ENCODE results near the gene COMMD2.

The COMMD2 gene

DNA sequence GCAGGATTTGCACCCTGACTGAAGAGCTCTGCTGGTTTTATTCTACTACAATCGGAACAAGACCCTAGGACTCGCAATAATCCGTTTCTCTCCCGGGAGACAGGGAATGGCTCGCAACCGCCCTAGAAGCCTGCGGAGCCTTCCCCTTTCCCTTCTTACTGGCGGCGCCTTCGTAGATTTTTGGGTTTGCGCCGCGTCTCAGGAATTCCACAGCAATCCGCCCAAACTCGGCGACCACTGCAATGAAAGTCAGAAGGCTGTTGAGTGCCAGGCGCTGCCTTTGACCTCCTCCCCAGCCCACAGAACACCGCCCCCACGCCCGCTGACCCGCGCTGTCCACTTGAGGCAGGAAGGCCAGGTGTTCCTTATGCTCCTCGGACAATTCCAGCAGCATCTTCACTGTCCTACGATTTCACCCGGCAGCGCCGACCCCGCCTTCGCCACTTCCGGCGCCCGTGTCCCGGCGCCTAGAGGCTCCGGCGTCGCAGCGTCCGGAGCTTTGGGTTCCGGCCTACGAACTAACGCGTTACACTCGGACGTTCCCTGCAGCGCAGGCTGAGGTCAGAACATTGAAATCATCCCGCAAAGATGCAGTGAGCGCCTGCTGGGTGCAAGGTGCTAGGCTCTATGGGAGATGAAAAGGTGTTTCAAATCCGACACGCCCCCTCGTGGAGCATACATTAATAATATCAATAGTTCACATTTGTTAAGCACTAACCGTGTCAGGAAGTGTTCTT, at the start of gene COMMD2:
Gene COMMD2, minus strand, starts transcription at position 439 of the 737 bp plus-strand sequence. Its CDS starts 45 bp downstream, at position 394.
- Mint-ChIP-seq H3K9me3 (no peaks in the 10 kb centered on the region), H3K4me3 (peak within 1 kb of the TSS; percentile 93), H3K4me1 (ENCODE audit: low read depth) (peaks cover 36% of the 10 kb centered on the region), H3K27ac (peak within 1 kb of the TSS; percentile 85), H3K27me3 (no peaks in the 10 kb centered on the region), H3K36me3 (ENCODE audit: low read depth) (peaks cover 37% of the 10 kb centered on the region)

- peaks cover 15% of the 10 kb centered on the region for H3K27me3 Mint-ChIP-seq
- no peak overlapping the region for H3K27ac Mint-ChIP-seq
- H3K4me1 Mint-ChIP-seq (ENCODE audit: low read depth): peaks cover 4% of the 10 kb centered on the region
- H3K9me3 Mint-ChIP-seq: no peaks in the 10 kb centered on the region
- no peak overlapping the region for H3K4me3 Mint-ChIP-seq
- H3K36me3 Mint-ChIP-seq (ENCODE audit: low read depth): no peaks in the 10 kb centered on the region
Measured at GRCh38 chr3:149801639-149802038, 49.4 kb upstream of the COMMD2 start.

GRCh38 chr3:149801195-149801594, 48.9 kb upstream of the COMMD2 start:
- H3K27me3 Mint-ChIP-seq: peaks cover 11% of the 10 kb centered on the region
- no peaks in the 10 kb centered on the region for H3K9me3 Mint-ChIP-seq
- no peaks in the 10 kb centered on the region for H3K4me1 Mint-ChIP-seq (ENCODE audit: low read depth)
- no peak overlapping the region for H3K27ac Mint-ChIP-seq
- H3K36me3 Mint-ChIP-seq (ENCODE audit: low read depth): no peaks in the 10 kb centered on the region
- no peak overlapping the region for H3K4me3 Mint-ChIP-seq

GRCh38 chr3:149800693-149801092, 48.4 kb upstream of the COMMD2 start:
- Mint-ChIP-seq H3K4me3 (no peak overlapping the region), H3K4me1 (ENCODE audit: low read depth) (no peaks in the 10 kb centered on the region), H3K36me3 (ENCODE audit: low read depth) (no peaks in the 10 kb centered on the region), H3K27me3 (peaks cover 6% of the 10 kb centered on the region), H3K27ac (no peak overlapping the region), H3K9me3 (no peaks in the 10 kb centered on the region)

- Mint-ChIP-seq H3K9me3 (no peaks in the 10 kb centered on the region), H3K27ac (no peak overlapping the region), H3K4me3 (no peak overlapping the region), H3K36me3 (ENCODE audit: low read depth) (no peaks in the 10 kb centered on the region), H3K4me1 (ENCODE audit: low read depth) (no peaks in the 10 kb centered on the region), H3K27me3 (peaks cover 17% of the 10 kb centered on the region)
Measured at GRCh38 chr3:149796026-149796425, 43.7 kb upstream of the COMMD2 start.

GRCh38 chr3:149792452-149793270, 40.4 kb upstream of the COMMD2 start, which contains the start of gene ANKUB1:
Gene ANKUB1, minus strand, starts transcription at chr3:149792554. Its CDS starts 188 bp downstream, at chr3:149792366.
- Mint-ChIP-seq H3K4me3 (no peak within 1 kb of the TSS), H3K36me3 (ENCODE audit: low read depth) (no peaks in the 10 kb centered on the region), H3K4me1 (ENCODE audit: low read depth) (no peaks in the 10 kb centered on the region), H3K27ac (no peak within 1 kb of the TSS), H3K9me3 (no peaks in the 10 kb centered on the region), H3K27me3 (peaks cover 25% of the 10 kb centered on the region)

- Mint-ChIP-seq H3K4me1 (ENCODE audit: low read depth) (no peaks in the 10 kb centered on the region), H3K27me3 (peaks cover 30% of the 10 kb centered on the region), H3K4me3 (no peak overlapping the region)
Measured at GRCh38 chr3:149790698-149791097, 38.4 kb upstream of the COMMD2 start.

DNA sequence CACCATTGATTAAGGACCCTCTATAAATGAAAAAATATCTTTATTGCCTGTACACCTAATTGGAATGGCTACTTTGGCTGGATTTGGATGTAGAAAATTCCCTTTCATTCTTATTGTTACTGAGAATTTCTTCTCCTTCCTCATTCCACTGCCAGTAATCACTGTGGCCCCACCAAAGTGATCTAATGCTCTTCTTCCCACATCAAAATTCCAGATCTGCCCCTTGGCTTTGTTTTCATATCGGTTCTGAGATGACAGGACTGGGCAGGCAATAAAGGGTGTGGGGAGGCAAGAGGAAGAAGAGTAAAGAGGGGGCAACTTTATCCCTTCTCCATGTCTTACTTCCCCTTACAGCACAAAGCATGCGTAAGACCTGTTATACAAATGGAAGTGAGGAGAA, 38.0 kb upstream of the COMMD2 start:
- Mint-ChIP-seq H3K4me1 (ENCODE audit: low read depth) (no peaks in the 10 kb centered on the region), H3K36me3 (ENCODE audit: low read depth) (no peaks in the 10 kb centered on the region), H3K27me3 (peaks cover 30% of the 10 kb centered on the region)

More at GRCh38 chr3:149790698-149791097, 38.4 kb upstream of the COMMD2 start:
- Mint-ChIP-seq H3K9me3 (no peaks in the 10 kb centered on the region), H3K27ac (no peak overlapping the region), H3K36me3 (ENCODE audit: low read depth) (no peaks in the 10 kb centered on the region)

GRCh38 chr3:149784064-149784704, 31.9 kb upstream of the COMMD2 start:
- Mint-ChIP-seq H3K4me3 (no peak overlapping the region), H3K9me3 (no peaks in the 10 kb centered on the region), H3K27me3 (peaks cover 6% of the 10 kb centered on the region), H3K27ac (no peak overlapping the region), H3K36me3 (ENCODE audit: low read depth) (no peaks in the 10 kb centered on the region), H3K4me1 (ENCODE audit: low read depth) (peaks cover 7% of the 10 kb centered on the region)

More for the DNA sequence above, 38.0 kb upstream of the COMMD2 start:
- Mint-ChIP-seq H3K9me3 (no peaks in the 10 kb centered on the region), H3K4me3 (no peak overlapping the region), H3K27ac (no peak overlapping the region)

GRCh38 chr3:149783576-149783975, 31.3 kb upstream of the COMMD2 start:
- Mint-ChIP-seq H3K4me3 (no peak overlapping the region), H3K27ac (no peak overlapping the region), H3K27me3 (peaks cover 5% of the 10 kb centered on the region), H3K9me3 (no peaks in the 10 kb centered on the region), H3K36me3 (ENCODE audit: low read depth) (no peaks in the 10 kb centered on the region), H3K4me1 (ENCODE audit: low read depth) (peaks cover 7% of the 10 kb centered on the region)

DNA sequence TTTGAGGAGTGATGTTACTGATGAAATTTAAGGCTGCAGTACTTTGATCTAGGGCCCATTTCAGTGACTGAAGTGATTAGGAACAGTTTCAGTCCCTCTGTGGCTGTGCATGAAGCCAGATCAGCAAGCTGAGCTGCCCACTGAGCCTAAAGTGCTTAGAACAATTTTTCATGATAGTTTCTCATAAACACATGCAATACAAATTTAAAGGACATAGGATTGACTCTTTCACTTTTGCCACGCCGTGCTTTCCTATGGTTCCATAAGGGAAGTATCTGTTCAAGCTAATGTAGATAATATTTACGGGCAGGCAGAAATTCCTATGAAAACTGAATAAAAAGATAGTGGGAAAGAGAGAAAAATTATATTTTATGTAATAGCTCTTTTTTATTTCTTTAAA, 29.5 kb upstream of the COMMD2 start:
- H3K4me3 Mint-ChIP-seq: no peak overlapping the region
- H3K36me3 Mint-ChIP-seq (ENCODE audit: low read depth): no peaks in the 10 kb centered on the region
- peaks cover 5% of the 10 kb centered on the region for H3K27me3 Mint-ChIP-seq
- H3K27ac Mint-ChIP-seq: peak overlapping the region; percentile 41
- H3K9me3 Mint-ChIP-seq: no peaks in the 10 kb centered on the region
- H3K4me1 Mint-ChIP-seq (ENCODE audit: low read depth): peaks cover 7% of the 10 kb centered on the region

DNA sequence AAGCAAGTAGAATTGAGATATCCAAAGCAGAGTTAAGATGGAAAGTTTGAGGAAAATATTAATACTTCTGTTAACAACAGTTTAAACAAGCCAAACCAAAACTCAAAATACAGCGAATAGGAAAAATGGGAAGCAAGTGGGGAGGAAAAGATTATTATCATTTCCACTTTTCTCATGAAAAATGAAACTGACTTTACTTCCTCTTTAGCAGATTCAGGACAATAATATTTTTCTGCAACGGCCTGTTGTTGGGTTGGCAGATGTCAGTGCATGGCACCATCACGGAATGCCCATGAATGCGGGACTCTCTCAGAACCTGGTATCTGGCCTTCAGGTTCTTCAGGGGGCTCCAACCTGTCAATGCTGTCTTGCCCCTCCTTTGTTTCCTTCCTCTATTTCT, 28.9 kb upstream of the COMMD2 start:
- Mint-ChIP-seq H3K27me3 (peaks cover 1% of the 10 kb centered on the region), H3K9me3 (no peaks in the 10 kb centered on the region), H3K4me1 (ENCODE audit: low read depth) (peaks cover 7% of the 10 kb centered on the region), H3K36me3 (ENCODE audit: low read depth) (no peaks in the 10 kb centered on the region), H3K27ac (peak overlapping the region; percentile 41), H3K4me3 (no peak overlapping the region)

DNA sequence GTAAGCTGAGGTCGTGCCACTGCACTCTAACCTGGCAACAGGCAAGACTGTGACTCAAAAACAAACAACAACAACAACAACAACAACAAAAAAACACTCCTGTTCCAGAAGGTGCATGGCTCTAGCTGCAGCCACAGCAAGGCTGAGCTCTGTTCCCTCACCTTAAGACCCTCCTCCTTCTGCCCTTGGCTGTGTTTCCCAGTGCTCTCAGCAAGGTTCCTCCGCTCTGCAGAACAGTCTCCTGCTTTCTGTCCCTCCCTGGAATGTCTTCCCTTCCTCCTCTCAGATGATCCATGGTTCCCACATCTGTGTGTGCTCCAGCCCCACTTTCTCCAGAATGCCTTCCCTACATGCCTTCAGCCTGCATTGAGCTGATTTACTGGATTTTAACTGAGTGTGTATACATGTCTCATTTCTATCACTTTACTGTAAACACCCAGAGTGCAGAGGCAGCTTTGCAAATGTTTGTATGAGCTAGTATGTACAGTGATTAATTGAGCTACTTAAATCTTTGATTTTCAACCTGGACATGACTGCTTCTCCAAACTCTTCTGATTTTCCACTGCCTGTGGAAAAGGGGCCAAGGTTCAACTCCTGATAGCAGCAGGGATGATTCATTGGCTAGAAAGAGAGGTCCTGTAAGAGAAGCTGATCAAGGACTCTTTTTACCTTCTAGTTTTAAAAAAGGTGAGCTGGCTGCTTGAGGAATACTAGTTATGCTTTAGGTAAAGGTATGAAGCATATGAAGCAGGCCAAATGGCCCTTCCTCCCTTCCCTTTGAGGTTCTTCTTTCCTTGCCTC, 25.3 kb upstream of the COMMD2 start:
- Mint-ChIP-seq H3K4me3 (no peak overlapping the region), H3K9me3 (no peaks in the 10 kb centered on the region), H3K36me3 (ENCODE audit: low read depth) (no peaks in the 10 kb centered on the region), H3K27ac (no peak overlapping the region), H3K27me3 (no peaks in the 10 kb centered on the region), H3K4me1 (ENCODE audit: low read depth) (no peaks in the 10 kb centered on the region)

GRCh38 chr3:149776170-149776569, 23.9 kb upstream of the COMMD2 start:
- H3K4me3 Mint-ChIP-seq: no peak overlapping the region
- no peaks in the 10 kb centered on the region for H3K9me3 Mint-ChIP-seq
- no peaks in the 10 kb centered on the region for H3K4me1 Mint-ChIP-seq (ENCODE audit: low read depth)
- H3K27ac Mint-ChIP-seq: no peak overlapping the region
- H3K36me3 Mint-ChIP-seq (ENCODE audit: low read depth): no peaks in the 10 kb centered on the region
- H3K27me3 Mint-ChIP-seq: peaks cover 5% of the 10 kb centered on the region

Data from stimulated activated naive CD8-positive, alpha-beta T cell treated with anti-CD3 and anti-CD28 coated beads, Interleukin-15, Interleukin-2, amounts not matched to agents 100 ng/mL and 50 ng/mL, for 24 hours (primary cell).